ENCODE data around the gene NME4. TPM values are rescaled to one million over a fixed set of nuclear protein-coding genes. Genes with fewer than 3 reads are reported as not detected.
A peak's percentile ranks its signal among the peaks of the same experiment; 100 is the strongest.

NME4 gene
- total RNA-seq, 2 donors from 2014 or later = 274 to 350 TPM

DNA sequence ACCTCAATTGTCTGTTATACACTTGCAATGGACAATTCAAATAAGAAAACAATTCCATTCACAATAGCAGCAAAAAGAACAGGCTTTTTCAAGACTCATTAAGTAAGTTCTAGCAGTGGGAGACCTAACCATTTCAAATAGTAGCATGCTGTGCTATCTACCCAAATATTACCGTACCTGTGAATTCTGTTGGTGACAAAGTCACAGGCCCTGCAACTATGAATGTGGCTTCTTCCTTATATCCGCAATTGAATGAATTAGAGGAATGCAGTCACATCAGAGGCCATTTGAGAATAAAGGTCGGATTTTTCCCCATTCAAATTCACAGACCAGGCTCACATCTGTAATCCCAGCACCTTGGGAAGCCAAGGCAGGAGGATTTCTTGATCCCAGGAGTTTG is 800 bp upstream of the NME4 start:
- peaks cover 3% of the 10 kb centered on the region for H3K4me1 ChIP-seq (ENCODE audit: control insufficient read depth, insufficient read depth, low read length)
- peak overlapping the region; percentile 71 for H3K4me3 Mint-ChIP-seq
- peaks cover 13% of the 10 kb centered on the region for H3K9me3 Mint-ChIP-seq
- peak overlapping the region; percentile 74 for H3K4me3 ChIP-seq (ENCODE audit: low read length)
- H3K36me3 ChIP-seq (ENCODE audit: control insufficient read depth, insufficient read depth, low read length) = no peaks in the 10 kb centered on the region
- H3K27me3 Mint-ChIP-seq (ENCODE audit: insufficient read depth) = no peaks in the 10 kb centered on the region
- H3K27ac Mint-ChIP-seq = peak overlapping the region; percentile 96
- peaks cover 12% of the 10 kb centered on the region for H3K4me1 Mint-ChIP-seq
- TF ChIP-seq, protein P1, sequence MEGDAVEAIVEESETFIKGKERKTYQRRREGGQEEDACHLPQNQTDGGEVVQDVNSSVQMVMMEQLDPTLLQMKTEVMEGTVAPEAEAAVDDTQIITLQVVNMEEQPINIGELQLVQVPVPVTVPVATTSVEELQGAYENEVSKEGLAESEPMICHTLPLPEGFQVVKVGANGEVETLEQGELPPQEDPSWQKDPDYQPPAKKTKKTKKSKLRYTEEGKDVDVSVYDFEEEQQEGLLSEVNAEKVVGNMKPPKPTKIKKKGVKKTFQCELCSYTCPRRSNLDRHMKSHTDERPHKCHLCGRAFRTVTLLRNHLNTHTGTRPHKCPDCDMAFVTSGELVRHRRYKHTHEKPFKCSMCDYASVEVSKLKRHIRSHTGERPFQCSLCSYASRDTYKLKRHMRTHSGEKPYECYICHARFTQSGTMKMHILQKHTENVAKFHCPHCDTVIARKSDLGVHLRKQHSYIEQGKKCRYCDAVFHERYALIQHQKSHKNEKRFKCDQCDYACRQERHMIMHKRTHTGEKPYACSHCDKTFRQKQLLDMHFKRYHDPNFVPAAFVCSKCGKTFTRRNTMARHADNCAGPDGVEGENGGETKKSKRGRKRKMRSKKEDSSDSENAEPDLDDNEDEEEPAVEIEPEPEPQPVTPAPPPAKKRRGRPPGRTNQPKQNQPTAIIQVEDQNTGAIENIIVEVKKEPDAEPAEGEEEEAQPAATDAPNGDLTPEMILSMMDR (conservative IDR thresholded peaks at IDR 0.05) = no peak
- no peak for DNase-seq
- WGBS, 2 experiments (ENCODE audit: insufficient coverage in 1 of 2, insufficient read length in 1 of 2) = 34 to 57% methylated on average over 3 of the region's 3 CpGs
- no peak overlapping the region for H3K27ac ChIP-seq (ENCODE audit: low read depth, low read length)
- peaks cover 15% of the 10 kb centered on the region for H3K36me3 Mint-ChIP-seq (ENCODE audit: low read depth)
- no peak overlapping the region for H3K9ac ChIP-seq (ENCODE audit: extremely low read depth, low read length, poor library complexity, severe bottlenecking)
- peaks cover 5% of the 10 kb centered on the region for H3K9me3 ChIP-seq (ENCODE audit: control insufficient read depth, low read length)
- H3K27me3 ChIP-seq (ENCODE audit: control insufficient read depth, insufficient read depth, low read length, poor library complexity, severe bottlenecking) = no peaks in the 10 kb centered on the region

DNA sequence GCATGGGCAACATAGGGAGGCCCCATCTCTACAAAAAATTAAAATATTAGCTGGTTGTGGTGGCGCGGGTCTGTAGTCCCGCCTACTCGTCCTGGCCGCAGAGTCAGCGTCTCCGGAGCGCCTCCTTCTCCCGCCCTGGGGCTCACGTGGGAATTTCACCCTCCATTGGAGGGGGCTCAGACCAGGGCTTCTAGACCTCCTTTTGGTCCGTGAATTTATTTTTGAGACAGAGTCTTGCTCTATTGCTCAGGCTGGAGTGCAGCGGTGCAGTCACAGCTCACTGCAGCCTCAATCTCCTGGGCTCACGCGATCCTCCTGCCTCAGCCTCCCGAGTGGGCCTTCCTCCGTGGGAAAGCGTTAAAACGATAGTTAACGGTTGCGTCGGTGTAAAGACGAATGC is 394 bp upstream of the NME4 start:
- peaks cover 5% of the 10 kb centered on the region for H3K9me3 ChIP-seq (ENCODE audit: control insufficient read depth, low read length)
- peak overlapping the region; percentile 59 for H3K9ac ChIP-seq (ENCODE audit: extremely low read depth, low read length, poor library complexity, severe bottlenecking)
- no peaks in the 10 kb centered on the region for H3K36me3 ChIP-seq (ENCODE audit: control insufficient read depth, insufficient read depth, low read length)
- Mint-ChIP-seq H3K36me3 (ENCODE audit: low read depth) (peaks cover 15% of the 10 kb centered on the region), H3K4me3 (peak overlapping the region; percentile 71), H3K27ac (peak overlapping the region; percentile 96), H3K4me1 (peaks cover 12% of the 10 kb centered on the region), H3K9me3 (peaks cover 13% of the 10 kb centered on the region), H3K27me3 (ENCODE audit: insufficient read depth) (no peaks in the 10 kb centered on the region)
- peak overlapping the region; percentile 74 for H3K4me3 ChIP-seq (ENCODE audit: low read length)
- no peak overlapping the region for H3K27ac ChIP-seq (ENCODE audit: low read depth, low read length)
- TF ChIP-seq, protein P1 (conservative IDR thresholded peaks at IDR 0.05) = no peak
- WGBS, 2 experiments (ENCODE audit: insufficient coverage in 1 of 2, insufficient read length in 1 of 2) = 8 to 22% methylated on average over 18 to 22 of the region's 22 CpGs
- peak; percentile 83 for DNase-seq
- H3K27me3 ChIP-seq (ENCODE audit: control insufficient read depth, insufficient read depth, low read length, poor library complexity, severe bottlenecking) = no peaks in the 10 kb centered on the region
- peaks cover 3% of the 10 kb centered on the region for H3K4me1 ChIP-seq (ENCODE audit: control insufficient read depth, insufficient read depth, low read length)

DNA sequence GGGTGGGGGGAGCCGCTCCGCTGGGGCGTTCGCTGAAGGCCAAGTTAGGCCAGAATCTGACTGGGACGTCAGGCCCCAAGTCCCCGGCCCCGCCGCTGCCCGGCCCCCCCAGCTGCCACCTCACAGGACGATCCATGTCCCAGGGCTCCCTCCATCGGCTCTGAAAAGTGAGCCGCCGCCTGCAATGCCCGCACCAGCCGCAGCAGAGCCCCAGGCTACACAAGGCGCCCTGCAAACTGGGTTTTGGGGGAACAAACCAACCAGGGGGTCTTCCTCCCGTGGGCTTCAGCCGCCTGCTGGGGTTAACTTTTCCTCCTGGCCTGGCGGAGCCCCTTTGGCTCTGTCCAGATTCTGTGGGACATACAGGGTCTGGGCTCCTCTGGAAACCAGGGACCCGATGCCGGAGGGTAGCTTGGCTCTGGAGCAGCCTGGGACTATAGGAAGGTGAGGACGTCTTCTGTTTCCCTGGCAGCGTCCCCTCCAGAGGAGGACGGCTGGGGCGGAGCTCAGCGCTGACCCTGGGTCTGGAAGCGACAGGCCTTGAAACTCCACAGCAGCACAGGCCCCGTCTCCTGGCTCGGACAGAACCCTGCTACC is 835 bp downstream of the NME4 start:
- no peaks in the 10 kb centered on the region for H3K36me3 ChIP-seq (ENCODE audit: control insufficient read depth, insufficient read depth, low read length)
- DNase-seq = peak; percentile 95
- Mint-ChIP-seq H3K4me3 (peak overlapping the region; percentile 52), H3K27me3 (ENCODE audit: insufficient read depth) (no peaks in the 10 kb centered on the region), H3K36me3 (ENCODE audit: low read depth) (peaks cover 5% of the 10 kb centered on the region), H3K27ac (peak overlapping the region; percentile 82), H3K4me1 (peaks cover 12% of the 10 kb centered on the region), H3K9me3 (peaks cover 2% of the 10 kb centered on the region)
- no peaks in the 10 kb centered on the region for H3K27me3 ChIP-seq (ENCODE audit: control insufficient read depth, insufficient read depth, low read length, poor library complexity, severe bottlenecking)
- WGBS, 2 experiments (ENCODE audit: insufficient coverage in 1 of 2, insufficient read length in 1 of 2) = 53 to 55% methylated on average over 7 to 27 of the region's 29 CpGs
- H3K4me3 ChIP-seq (ENCODE audit: low read length) = peak overlapping the region; percentile 58
- TF ChIP-seq, protein P1 (conservative IDR thresholded peaks at IDR 0.05) = peak; percentile 59
- peak overlapping the region; percentile 44 for H3K27ac ChIP-seq (ENCODE audit: low read depth, low read length)
- H3K9me3 ChIP-seq (ENCODE audit: control insufficient read depth, low read length) = no peaks in the 10 kb centered on the region
- no peak overlapping the region for H3K9ac ChIP-seq (ENCODE audit: extremely low read depth, low read length, poor library complexity, severe bottlenecking)
- peaks cover 3% of the 10 kb centered on the region for H3K4me1 ChIP-seq (ENCODE audit: control insufficient read depth, insufficient read depth, low read length)
